ENCODE measurements around the gene LPP.
"Not testable (repeated sequence)": the region's sequence is repeated elsewhere in the genome, so short reads cannot be mapped to it uniquely, and the experiment has no call there.

LPP gene, protein sequence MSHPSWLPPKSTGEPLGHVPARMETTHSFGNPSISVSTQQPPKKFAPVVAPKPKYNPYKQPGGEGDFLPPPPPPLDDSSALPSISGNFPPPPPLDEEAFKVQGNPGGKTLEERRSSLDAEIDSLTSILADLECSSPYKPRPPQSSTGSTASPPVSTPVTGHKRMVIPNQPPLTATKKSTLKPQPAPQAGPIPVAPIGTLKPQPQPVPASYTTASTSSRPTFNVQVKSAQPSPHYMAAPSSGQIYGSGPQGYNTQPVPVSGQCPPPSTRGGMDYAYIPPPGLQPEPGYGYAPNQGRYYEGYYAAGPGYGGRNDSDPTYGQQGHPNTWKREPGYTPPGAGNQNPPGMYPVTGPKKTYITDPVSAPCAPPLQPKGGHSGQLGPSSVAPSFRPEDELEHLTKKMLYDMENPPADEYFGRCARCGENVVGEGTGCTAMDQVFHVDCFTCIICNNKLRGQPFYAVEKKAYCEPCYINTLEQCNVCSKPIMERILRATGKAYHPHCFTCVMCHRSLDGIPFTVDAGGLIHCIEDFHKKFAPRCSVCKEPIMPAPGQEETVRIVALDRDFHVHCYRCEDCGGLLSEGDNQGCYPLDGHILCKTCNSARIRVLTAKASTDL

DNA sequence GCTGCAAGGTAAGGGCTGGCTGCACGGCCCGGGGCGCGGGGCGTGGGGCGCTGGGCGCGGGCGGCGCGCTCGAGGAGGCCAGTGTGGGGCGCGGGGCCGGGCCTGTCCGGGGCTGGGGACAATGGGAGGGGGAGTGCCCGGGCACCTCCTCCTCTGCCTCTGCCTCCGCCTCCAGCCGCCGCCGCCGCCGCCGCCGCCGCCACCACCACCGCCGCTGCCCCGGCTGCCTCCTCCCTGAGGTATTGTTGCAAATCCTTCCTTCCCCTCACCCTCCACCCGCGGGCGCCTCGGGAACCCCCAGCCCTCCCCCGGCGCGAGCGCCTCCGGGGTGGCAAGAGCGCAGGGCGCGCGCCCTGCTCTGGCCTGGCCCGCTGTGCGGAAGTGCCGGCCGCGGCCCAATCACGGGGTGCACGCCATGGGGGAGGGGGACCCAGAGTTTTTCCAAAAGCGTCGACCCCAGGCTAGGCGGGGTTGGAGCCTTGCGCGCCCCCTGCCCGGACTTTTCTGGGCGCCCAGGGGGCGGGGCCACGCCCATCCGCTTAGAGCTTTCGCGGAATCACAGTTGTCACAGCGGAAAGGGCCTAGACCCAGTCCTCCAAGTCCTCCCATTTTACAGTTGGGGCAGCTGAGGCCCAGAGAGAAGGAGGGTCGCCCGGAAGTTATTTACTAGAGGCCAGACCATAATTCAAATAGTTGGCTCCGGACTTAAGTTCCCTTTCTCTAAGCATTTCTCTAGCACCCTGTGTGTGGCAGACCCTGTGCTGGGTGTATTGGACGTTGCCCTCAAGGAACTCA, at the start of gene LPP:
TSS of gene LPP (plus strand) at position 144 of the 795 bp plus-strand sequence. CDS start 251,964 bp downstream, outside the sequence.
- DNase-seq (ENCODE audit: low read depth, low spot score) = no peak

DNA sequence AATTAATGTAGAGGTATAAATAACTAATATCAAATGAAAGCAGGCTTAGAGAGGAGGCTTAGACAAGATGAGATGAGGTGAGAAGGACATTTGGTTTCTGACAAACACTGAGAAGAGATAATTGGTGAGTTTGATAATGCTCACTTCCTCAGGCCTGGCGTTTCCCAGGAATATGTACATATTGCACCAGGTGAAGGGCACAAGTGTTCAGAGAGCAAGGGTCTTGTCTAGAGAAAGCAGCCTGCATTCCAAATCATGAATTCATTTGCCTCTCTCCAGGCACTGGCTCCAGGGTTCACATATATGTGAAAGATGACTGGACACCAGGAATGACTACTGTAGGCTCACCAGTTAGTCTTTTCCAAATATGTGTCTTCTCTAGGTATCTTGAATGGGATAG, 48.0 kb upstream of the LPP start:
- DNase-seq (ENCODE audit: low read depth, low spot score) = no peak

DNA sequence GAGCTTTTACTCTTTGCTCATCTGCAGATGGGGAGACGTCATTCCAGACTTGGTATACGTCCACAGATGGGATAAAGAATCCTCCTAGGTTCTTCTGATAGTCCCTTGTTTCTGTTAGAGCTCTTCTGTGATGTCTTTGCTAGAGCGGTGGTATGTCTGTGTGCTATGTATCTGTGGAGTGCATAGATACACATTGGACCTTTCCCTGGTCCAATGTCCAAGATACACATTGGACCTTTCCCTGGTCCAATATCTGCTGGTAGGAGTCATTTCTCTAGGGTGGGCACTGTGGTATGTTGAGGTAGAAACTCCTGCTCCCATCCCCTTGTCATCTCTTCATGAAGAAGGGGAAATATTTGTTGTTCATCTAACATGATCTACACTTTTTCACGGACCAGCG, 47.5 kb upstream of the LPP start:
- DNase-seq (ENCODE audit: low read depth, low spot score) = no peak

DNA sequence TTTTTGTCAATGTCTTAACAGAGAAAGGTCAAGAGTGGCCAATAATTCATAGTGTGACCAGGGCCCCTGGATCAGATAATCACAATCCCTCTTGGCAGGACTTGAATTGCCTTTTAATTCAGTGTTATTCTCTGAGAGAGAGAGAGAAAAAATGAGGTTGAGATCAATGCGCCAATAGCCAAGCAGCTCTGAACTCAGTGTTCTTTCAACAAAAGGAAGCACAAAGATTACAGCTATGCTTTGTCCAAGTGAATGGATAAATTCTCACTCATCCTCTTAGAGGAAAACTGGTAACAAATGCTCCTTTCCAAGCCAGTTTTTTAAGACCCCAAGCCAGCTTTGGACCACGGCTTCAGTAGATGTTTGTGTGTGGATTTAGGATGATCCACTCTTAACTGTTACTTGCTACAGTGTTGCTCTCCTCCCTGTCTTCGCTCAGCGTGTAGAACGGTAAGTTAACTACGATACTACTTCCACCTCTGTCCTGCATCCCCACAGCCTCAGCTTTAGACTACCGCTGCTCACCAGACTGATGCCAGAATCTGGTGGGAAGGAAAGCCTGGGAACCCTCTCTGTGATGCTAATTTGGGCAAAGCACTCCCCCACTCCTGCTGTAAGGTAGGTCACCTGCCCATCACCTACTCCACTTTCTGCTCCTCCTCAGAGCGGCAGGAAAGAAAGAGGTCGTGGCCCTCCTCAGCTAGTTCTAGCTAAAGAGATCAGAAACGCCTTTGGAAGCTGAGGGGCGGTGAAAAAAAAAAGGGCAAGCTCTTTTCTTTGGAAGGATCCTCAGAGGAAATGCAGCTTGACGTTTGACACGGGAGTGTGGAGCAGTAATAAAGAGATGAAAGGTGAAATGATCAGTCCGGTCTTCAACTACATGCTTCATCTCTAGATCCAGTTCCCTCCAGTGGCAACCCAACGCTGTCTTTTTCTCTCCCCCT, 46.8 kb upstream of the LPP start:
- DNase-seq (ENCODE audit: low read depth, low spot score) = peak; percentile 30

DNA sequence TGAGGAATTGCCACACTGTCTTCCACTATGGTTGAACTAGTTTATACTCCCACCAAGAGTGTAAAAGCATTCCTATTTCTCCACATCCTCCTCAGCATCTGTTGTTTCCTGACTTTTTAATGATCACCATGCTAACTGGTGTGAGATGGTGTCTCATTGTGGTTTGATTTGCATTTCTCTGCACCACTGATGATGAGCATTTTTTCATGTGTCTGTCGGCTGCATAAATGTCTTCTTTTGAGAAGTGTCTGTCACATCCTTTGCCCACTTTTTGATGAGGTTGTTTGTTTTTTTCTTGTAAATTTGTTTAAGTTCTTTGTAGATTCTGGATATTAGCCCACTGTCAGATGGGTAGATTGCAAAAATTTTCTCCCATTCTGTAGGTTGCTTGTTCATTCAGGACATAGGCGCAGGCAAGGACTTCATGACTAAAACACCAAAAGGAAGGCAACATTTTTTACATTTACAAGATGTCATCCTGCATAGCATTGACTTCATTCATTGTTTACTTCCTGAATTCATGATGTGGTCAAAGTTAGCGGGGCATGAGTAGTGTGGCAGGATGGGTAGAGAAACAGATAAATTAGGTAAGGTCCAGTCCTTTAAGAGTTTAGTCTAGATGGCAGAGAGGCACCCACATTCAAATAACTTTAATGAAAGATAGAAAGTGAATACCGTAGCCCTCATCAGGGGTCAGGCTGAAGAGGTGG, 45.1 kb upstream of the LPP start:
- DNase-seq (ENCODE audit: low read depth, low spot score) = no peak

DNA sequence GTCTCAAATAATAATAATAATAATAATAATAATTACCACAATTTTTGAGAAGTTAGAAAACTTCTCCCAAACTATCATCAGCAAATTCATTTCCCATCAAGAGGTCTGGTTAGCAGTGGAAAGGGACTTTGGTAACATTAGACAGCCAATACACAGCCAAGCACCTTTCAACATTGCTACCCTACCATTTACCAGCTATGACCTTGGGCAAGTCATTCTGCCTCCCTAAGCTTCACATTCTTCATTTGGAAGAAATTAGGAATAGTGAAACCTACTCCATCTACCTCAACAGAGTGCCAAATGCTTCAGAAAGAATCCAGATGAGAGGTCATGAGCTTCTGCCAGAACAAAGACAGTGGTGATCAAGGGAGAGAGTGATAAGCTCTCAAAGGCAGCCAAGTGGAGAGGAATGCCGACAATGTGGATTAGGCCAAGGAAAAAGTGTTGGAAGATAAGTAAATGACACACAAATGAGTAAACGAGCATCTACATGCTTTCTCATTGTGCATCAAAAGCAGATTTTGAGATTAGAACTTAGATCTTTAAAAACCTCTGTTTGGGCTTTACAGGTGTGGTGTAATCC, 42.9 kb upstream of the LPP start:
- DNase-seq (ENCODE audit: low read depth, low spot score) = no peak

DNA sequence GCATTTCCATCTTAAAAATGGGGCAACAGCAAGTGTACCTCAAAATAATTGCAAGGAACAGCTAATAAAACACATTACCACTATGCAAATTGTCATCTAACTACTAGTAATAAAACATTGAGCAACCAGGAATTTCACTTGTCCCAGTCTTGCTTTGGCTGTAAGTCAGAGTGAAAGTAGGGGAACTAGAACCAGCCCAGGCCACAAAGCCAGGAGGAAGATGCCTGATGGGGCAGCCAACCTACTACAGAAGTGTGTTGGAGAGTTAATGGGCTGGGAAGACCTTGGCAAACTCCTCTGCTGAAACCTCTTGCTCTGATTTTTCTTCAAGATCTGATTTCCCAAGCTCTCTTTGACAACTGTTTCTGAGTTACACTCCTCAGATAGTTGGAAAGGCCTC, 40.2 kb upstream of the LPP start:
- no peak for DNase-seq (ENCODE audit: low read depth, low spot score)

DNA sequence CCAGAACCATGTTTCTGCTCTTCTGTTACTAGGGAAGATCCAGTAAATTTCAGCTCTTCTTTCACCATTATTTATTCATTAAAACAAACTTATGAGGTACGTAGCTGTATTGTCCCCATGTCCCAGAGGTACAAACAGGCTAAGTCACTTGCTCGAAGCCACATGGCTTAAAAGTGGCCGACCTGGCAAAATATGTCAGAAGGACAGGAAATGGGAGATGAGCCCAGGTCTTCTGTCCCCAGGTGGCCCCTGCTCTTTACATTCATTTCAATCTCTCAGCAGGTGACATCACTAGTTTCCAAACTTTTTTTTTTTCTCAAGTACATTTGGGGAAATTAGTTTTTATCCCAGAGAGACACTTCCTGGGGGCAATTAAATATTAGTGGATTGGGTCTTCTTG, 34.1 kb upstream of the LPP start:
- no peak for DNase-seq (ENCODE audit: low read depth, low spot score)

DNA sequence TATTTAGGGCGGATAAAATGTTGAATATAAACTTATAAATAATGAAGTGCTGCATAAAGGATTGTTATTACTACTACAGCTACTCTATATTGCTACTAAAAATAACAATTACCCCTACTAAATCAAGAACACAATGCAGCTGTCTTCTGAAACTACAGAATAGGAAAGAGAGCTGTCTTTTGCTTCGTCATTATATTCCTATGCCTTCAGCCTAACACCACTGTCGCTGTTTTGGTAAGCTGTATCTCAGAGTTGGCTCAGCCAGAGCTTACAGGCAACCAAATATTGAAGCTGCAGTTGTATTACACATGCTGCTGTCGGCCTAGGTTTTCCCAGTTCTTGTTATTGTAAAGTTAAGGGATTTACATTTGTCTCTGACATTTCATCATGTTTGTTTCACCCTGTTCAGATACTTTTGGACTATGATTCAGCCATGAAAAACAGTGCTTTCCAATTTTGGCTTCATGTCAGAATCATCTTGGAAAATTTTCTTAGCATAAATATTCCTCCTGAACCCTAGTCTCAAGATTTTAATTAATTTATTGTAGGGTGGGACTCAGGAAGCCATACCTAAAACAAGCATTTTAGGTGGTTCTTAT, 31.3 kb upstream of the LPP start:
- DNase-seq (ENCODE audit: low read depth, low spot score) = no peak

DNA sequence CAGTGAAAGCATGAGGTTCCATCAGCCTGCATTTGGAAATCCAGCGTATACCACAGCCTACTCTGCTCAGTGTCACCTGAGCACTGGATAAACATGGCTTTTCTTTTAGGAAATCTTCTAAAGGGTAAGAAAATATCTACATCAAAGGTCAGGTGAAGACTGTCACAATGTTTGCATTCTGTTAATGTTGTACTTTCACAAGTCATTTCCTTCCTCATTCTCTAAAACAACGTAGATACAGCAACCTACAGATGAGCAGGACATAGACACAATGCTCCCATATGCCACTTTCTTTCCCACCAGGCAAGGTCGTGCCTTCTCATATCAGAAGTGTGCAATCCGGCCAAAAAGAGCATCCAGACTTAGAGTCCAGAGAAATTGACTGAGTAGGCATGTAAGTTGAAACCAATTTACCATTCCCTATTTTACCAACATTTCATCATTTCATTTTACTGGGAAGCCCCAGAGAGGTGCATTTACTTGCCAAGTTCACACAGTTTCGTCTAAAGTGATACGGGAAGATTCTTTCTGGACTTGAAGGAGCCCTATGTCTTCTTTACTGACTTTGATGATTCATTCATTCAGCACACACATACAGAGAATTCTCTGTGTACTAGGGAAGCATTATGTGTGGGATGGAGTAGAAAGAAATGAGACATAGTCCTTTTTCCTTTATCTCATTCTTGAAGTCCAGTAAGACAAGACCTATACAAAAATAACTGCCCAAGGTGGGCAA, 30.6 kb upstream of the LPP start:
- DNase-seq (ENCODE audit: low read depth, low spot score) = no peak

DNA sequence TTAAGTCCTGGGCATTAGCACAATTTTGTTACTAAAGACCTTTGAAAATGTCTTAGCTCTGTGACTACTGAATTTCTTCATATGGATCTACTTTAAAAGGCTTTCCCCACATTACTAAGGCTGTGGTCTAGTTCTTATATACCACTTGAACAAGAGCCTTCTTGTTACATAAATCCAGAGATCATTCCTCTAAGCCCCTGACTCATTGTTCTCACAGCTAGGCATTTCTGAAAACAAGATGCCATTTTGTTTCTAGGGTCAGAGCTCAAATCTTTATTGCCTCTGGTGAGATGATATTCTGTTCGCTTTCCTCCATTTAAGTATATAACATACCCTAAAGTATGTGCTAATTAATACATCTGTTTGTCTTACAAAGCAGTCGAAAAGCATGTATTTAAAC, 29.8 kb upstream of the LPP start:
- DNase-seq (ENCODE audit: low read depth, low spot score) = no peak

DNA sequence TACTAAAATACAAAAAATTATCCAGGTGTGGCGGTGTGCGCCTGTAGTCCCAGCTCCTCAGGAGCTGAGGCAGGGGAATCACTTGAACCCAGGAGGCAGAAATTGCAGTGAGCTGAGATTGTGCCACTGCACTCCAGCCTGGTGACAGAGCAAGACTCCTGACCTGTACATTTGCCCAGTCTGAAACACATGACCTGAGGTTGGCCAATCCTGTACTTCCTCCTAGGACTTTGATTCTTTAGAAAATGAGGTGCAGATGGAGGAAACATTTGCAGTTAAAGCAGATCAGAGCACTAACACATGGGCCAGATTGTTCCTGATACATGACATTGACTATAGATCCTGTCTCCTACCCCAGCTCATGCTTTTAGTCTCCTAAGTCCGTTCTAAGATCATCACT, 28.9 kb upstream of the LPP start:
- DNase-seq (ENCODE audit: low read depth, low spot score) = no peak

DNA sequence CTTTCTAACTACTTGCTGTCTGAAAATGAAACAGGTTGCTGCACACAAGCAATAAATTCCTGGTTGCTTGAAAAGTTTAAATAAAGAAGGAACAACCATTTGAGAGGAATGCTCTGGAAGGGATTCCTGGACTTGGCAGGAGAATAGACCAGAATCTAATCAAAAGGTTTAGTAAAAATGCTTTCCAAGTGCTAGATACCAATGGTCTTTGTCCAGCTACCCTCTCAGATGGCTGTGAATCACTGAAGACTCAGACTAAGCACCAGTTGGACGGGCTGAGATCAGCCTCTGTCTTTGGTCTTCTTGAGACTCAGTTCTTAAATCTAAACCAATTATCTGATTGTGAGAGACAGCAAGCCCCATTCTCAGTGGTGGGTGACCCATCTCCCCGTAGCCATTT, 27.7 kb upstream of the LPP start:
- DNase-seq (ENCODE audit: low read depth, low spot score) = no peak

DNA sequence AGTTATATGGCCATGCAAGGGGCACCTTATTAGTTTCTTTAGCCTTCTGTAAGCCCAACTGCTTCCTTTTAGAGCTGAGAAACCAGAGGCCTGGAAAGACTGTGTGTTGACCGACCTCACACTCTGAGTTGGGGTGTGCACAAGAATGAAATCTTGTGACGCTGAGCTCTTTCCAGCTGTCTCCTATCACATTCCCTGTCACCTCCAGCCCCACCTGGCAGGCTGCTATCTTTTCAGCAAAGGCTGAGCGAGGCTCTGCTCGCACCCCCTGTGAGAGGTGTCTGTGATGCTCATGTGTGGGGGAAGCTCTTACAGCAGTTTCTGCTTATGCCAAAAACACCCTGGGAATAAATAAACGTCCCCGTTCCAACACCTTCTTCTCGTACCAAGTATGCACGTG, 27.0 kb upstream of the LPP start:
- DNase-seq (ENCODE audit: low read depth, low spot score) = no peak

DNA sequence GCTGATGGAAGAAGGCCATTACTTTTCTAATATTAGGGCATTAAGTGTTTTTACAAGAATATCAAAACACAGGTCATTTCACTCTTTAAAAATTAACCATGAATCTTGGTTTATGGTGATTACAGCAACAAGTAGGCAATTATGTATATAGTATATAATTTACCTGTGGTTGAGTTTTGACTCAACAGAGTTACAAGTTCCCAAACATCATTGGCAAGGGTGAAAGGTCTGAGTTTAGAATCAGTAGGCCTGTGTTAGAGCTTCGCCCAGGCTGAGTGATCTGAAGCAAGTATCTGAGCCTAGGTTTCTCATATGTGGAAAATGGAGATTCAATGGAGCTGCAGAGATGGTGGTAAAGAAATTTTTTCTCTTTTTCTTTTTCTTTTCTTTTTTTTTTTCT, 25.1 kb upstream of the LPP start:
- no peak for DNase-seq (ENCODE audit: low read depth, low spot score)

DNA sequence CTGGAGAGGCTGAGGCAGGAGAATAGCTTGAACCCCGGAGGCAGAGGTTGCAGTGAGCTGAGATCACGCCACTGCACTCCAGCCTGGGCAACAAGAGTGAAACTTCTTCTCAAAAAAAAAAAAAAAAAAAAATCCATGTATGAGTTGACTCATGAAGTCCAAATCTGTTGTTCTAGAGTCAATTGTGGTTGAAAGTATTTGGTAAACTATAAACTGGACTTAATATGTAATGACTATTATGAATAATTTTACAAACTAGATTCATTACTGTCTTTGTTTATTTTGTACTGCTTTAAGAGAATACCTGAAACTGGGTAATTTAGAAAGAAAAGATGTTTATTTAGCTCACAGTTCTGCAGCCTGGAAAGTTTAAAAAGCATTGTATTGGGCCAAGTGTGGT, 22.9 kb upstream of the LPP start:
- DNase-seq (ENCODE audit: low read depth, low spot score) = not testable (repeated sequence)

DNA sequence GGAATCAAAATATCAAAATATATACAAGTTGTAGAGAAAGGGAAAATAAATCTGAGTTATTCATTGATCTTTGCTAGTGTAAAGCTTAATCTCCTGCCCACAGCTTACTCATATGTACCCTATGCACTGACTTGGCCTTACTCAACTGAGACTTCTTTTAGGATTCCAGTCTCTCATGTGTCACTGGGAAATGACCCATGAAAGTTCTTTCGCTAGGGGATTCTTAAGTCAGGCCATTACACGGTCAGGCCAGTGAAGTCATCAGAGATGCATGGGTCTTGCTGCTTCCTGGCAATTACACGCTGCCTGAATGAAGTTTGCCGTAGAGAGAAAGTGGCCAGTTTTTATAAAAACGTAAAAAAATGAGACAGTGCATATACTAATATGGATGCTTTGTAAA, 20.7 kb upstream of the LPP start:
- DNase-seq (ENCODE audit: low read depth, low spot score) = no peak

DNA sequence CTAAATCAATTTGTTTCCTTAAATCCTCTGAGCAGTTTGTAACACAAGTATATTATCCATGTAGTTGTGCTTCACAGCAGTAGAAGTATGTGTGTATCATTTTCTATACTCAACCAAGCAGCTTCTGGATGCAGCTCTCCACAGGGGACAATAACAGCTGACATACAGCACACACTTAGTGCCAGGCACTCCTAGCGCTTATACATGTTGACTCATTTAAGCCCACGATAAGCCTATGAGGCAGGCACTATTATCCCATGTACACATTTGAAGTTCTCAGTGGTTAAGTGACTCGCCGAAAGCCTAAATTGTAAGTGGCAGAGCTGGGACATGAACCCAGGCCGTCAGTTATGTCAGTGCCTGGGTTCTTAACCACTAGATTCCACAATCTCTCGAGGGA, 20.3 kb upstream of the LPP start:
- no peak for DNase-seq (ENCODE audit: low read depth, low spot score)

DNA sequence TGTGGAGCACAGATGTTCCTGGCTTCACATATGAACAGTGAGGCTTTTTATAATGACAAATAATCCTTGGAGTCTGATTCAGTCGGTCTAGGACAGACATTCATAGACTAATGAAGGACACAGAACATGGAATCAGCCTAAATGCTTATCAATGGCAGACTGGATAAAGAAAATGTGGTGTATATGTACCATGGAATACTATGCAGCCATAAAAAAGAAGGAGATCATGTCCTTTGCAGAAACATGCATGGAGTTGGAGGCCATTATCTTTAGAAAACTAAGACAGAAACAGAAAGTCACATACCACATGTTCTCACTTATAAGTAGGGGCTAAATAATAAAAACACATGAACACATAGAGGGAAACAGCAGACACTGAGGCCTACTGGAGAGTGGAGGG, 19.9 kb upstream of the LPP start:
- DNase-seq (ENCODE audit: low read depth, low spot score) = no peak
